Esophagus muscularis mucosa (tissue), 4 donors: ENCODE results near the gene PLCB3.

Source experiments
- CTCF ChIP-seq, 3 experiments: fragments of 200-600 bp in 2 of 3; fragments of 450-650 bp in 1 of 3; sonication (generic) in 2 of 3; IDR thresholded peaks; one replicate each; pipeline ENCODE4 v1.5.1; 2017 to 2019; ENCODE audit warnings: antibody characterized with exemption in 3 of 3, mild to moderate bottlenecking in 2 of 3, moderate library complexity in 1 of 3
- EP300 ChIP-seq: sonication (generic); formaldehyde crosslinking; IDR thresholded peaks from one replicate; pipeline ENCODE4 v1.6.1; 2017; ENCODE audit warnings: antibody characterized with exemption
- POLR2A ChIP-seq: fragments of 450-650 bp; IDR thresholded peaks from one replicate; pipeline ENCODE4 v1.6.1; 2017; ENCODE audit warnings: antibody characterized with exemption, moderate library complexity, mild to moderate bottlenecking, low read depth
- POLR2AphosphoS5 ChIP-seq, 2 donors: sonication (generic); formaldehyde crosslinking; IDR thresholded peaks; one replicate each; pipeline ENCODE4 v1.6.1; 2017; ENCODE audit warnings: antibody characterized with exemption in 2 of 2

- TF ChIP-seq POLR2A (no peak), POLR2AphosphoS5 (IDR thresholded peaks at IDR 0.05) (no peak), CTCF (IDR thresholded peaks at IDR 0.05) (no peak), EP300 (no peak)
Measured at GRCh38 chr11:64278576-64279190, 27.4 kb downstream of the PLCB3 start.
